ENCODE data around the gene NRG4. TPM values are rescaled to one million over a fixed set of nuclear protein-coding genes. Genes with fewer than 3 reads are reported as not detected.

Gene NRG4
- total RNA-seq, 1 donor from 2014 or later: 0.36 TPM

DNA sequence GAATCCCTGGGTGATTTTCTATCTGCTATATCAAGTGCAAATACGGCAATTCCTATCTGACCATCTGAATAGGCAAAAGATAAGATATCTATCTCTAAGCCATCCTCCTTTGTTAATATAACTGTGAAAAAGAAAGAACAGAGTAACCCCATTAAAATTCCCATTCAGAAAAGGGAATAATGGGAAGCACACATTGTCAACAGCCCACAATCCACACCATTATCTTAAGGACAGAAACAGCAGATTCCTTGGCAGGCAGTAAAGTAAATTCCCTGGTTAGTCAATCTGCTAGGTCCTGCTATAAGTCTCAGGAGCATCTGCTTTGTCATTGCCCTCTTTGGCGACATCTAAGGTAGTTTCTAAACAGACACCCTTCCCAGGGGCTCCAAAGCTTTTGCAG lies 21.9 kb upstream of the NRG4 start:
- H4K20me1 ChIP-seq (ENCODE audit: low read depth): no peaks in the 10 kb centered on the region
- Mint-ChIP-seq H3K36me3 (no peaks in the 10 kb centered on the region), H3K9me3 (peaks cover 7% of the 10 kb centered on the region), H3K4me1 (peaks cover 18% of the 10 kb centered on the region), H3K27ac (no peak overlapping the region), H3K4me3 (no peak overlapping the region), H3K27me3 (ENCODE audit: insufficient read depth, low read depth) (peaks cover 2% of the 10 kb centered on the region)
- H3K36me3 ChIP-seq: no peaks in the 10 kb centered on the region
- no peak overlapping the region for H3K4me3 ChIP-seq
- no peak for DNase-seq (ENCODE audit: low spot score)
- H3K4me2 ChIP-seq: peak overlapping the region; percentile 7
- H3K79me2 ChIP-seq (ENCODE audit: low read depth): no peaks in the 10 kb centered on the region
- H3K9me3 ChIP-seq (ENCODE audit: low read depth): no peaks in the 10 kb centered on the region
- H3K9ac ChIP-seq: no peak overlapping the region
- peaks cover 32% of the 10 kb centered on the region for H3K4me1 ChIP-seq
- no peaks in the 10 kb centered on the region for H3F3A ChIP-seq (ENCODE audit: low read depth)
- H2AFZ ChIP-seq (replicated peaks): no peak overlapping the region
- no peak overlapping the region for H3K27ac ChIP-seq
- TF ChIP-seq EZH2phosphoT487 (IDR thresholded peaks at IDR 0.05): no peak
- TF ChIP-seq, protein P1, sequence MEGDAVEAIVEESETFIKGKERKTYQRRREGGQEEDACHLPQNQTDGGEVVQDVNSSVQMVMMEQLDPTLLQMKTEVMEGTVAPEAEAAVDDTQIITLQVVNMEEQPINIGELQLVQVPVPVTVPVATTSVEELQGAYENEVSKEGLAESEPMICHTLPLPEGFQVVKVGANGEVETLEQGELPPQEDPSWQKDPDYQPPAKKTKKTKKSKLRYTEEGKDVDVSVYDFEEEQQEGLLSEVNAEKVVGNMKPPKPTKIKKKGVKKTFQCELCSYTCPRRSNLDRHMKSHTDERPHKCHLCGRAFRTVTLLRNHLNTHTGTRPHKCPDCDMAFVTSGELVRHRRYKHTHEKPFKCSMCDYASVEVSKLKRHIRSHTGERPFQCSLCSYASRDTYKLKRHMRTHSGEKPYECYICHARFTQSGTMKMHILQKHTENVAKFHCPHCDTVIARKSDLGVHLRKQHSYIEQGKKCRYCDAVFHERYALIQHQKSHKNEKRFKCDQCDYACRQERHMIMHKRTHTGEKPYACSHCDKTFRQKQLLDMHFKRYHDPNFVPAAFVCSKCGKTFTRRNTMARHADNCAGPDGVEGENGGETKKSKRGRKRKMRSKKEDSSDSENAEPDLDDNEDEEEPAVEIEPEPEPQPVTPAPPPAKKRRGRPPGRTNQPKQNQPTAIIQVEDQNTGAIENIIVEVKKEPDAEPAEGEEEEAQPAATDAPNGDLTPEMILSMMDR (IDR thresholded peaks at IDR 0.05): no peak
- TF ChIP-seq EZH2 (IDR thresholded peaks at IDR 0.05): no peak
- H3K27me3 ChIP-seq: no peaks in the 10 kb centered on the region

DNA sequence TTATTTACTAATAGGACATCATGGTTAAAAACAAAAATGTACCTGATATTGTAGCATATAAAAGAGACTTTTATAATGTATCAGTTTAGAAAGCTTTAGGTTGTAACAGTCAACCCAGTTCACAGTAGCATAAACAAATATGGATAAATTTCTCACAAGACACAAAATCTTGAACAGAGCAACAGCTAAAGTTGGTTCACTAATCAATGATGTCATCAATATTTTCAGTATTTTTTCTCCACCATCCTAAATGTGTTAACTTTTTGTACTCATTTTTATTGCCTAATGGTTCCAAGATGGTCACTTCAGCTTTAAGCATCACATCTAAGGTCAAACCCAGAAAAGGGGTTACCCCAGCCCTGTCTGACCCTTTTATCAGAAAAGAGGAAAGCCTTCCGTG lies 21.2 kb upstream of the NRG4 start:
- Histone ChIP-seq H3F3A (ENCODE audit: low read depth) (no peaks in the 10 kb centered on the region), H3K79me2 (ENCODE audit: low read depth) (no peaks in the 10 kb centered on the region), H2AFZ (replicated peaks) (no peak overlapping the region), H3K4me1 (peaks cover 32% of the 10 kb centered on the region), H3K9ac (no peak overlapping the region), H3K4me3 (no peak overlapping the region), H4K20me1 (ENCODE audit: low read depth) (no peaks in the 10 kb centered on the region), H3K27ac (no peak overlapping the region), H3K27me3 (no peaks in the 10 kb centered on the region), H3K4me2 (no peak overlapping the region), H3K9me3 (ENCODE audit: low read depth) (no peaks in the 10 kb centered on the region), H3K36me3 (no peaks in the 10 kb centered on the region)
- no peak for DNase-seq (ENCODE audit: low spot score)
- Mint-ChIP-seq H3K27me3 (ENCODE audit: insufficient read depth, low read depth) (peaks cover 2% of the 10 kb centered on the region), H3K36me3 (no peaks in the 10 kb centered on the region), H3K4me3 (no peak overlapping the region), H3K27ac (no peak overlapping the region), H3K4me1 (peaks cover 18% of the 10 kb centered on the region), H3K9me3 (peaks cover 7% of the 10 kb centered on the region)
- TF ChIP-seq, protein P1 (IDR thresholded peaks at IDR 0.05): no peak
- no peak for TF ChIP-seq EZH2 (IDR thresholded peaks at IDR 0.05)
- no peak for TF ChIP-seq EZH2phosphoT487 (IDR thresholded peaks at IDR 0.05)

DNA sequence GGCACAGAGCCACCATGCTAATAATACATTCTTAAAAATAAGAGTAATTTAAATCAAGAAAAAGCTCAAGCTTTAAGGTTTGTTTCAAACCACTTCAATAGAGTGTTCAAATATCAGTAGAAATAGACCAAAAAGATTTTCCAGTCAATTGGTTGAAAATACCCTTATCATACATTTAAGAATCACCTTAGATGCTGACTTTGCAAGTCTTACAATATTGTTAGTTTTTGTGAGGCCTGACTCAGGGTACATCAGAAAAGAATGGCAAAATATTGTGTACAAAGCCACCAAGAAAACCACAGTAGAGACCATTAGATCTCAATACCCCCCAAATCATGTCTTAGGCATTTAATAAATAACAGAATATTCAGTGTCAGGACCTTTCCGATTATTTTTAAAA lies 19.8 kb upstream of the NRG4 start:
- Histone ChIP-seq H4K20me1 (ENCODE audit: low read depth) (no peaks in the 10 kb centered on the region), H3K9ac (no peak overlapping the region), H3K79me2 (ENCODE audit: low read depth) (no peaks in the 10 kb centered on the region), H3K27me3 (no peaks in the 10 kb centered on the region), H3K36me3 (no peaks in the 10 kb centered on the region), H3K27ac (no peak overlapping the region), H2AFZ (replicated peaks) (no peak overlapping the region), H3K4me2 (no peak overlapping the region), H3F3A (ENCODE audit: low read depth) (no peaks in the 10 kb centered on the region), H3K4me3 (no peak overlapping the region), H3K4me1 (peaks cover 32% of the 10 kb centered on the region), H3K9me3 (ENCODE audit: low read depth) (peaks cover 5% of the 10 kb centered on the region)
- no peak overlapping the region for H3K27ac Mint-ChIP-seq
- no peak for DNase-seq (ENCODE audit: low spot score)
- H3K27me3 Mint-ChIP-seq (ENCODE audit: insufficient read depth, low read depth): peaks cover 2% of the 10 kb centered on the region
- no peak overlapping the region for H3K4me3 Mint-ChIP-seq
- peaks cover 9% of the 10 kb centered on the region for H3K9me3 Mint-ChIP-seq
- peaks cover 18% of the 10 kb centered on the region for H3K4me1 Mint-ChIP-seq
- TF ChIP-seq, protein P1 (IDR thresholded peaks at IDR 0.05): no peak
- TF ChIP-seq EZH2phosphoT487 (IDR thresholded peaks at IDR 0.05): no peak
- no peak for TF ChIP-seq EZH2 (IDR thresholded peaks at IDR 0.05)
- no peaks in the 10 kb centered on the region for H3K36me3 Mint-ChIP-seq
